BE2C (cell line): ENCODE results near the gene KNOP1.

Experiments used
- DNase-seq: peaks from one replicate; pipeline ENCODE4 v3.0.0-alpha.2; 2020
- H3K27me3 ChIP-seq: fragments of 250-450 bp; sonication (Bioruptor Pico); 2 replicates; pipeline ENCODE4 v1.5.1; 2020; ENCODE audit warnings: mild to moderate bottlenecking
- H3K36me3 ChIP-seq: fragments of 250-450 bp; sonication (Bioruptor Pico); 2 replicates; pipeline ENCODE4 v1.5.1; 2020; ENCODE audit warnings: mild to moderate bottlenecking
- H3K4me1 ChIP-seq: fragments of 250-450 bp; sonication (Bioruptor Pico); 2 replicates; pipeline ENCODE4 v1.5.1; 2020
- H3K4me3 ChIP-seq: 2 replicates; pipeline ENCODE4 v1.5.1; 2011; ENCODE audit warnings: low read depth, low read length
- H3K9me3 ChIP-seq: fragments of 250-450 bp; sonication (Bioruptor Pico); 2 replicates; pipeline ENCODE4 v1.5.1; 2020
- TF ChIP-seq, protein P1 (sequence below): IDR thresholded peaks from 2 replicates; pipeline ENCODE4 v1.5.1; 2012; ENCODE audit warnings: mild to moderate bottlenecking, low read depth, low read length

Gene KNOP1

DNA sequence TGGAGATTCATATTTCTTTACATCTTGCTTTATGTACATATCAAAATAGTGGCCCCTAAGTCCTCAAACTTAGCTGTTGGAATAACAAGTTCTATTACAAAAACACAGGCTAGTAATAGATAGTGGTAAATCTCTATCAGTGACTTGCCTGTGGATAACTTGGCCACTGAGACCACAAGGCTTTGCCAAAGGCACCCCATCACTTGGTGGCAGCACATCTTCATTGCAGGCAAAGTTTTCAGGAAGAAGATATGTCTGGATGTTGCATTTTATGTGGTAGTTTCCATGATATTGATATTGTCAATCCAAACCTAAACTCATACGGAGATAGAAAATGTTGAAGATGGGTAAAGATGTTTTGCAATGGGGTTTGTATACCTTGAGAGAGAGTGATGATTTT, 58.5 kb downstream of the KNOP1 start:
- Histone ChIP-seq H3K9me3 (no peaks in the 10 kb centered on the region), H3K4me3 (no peak overlapping the region), H3K36me3 (no peaks in the 10 kb centered on the region; the same call in 1 of the 2 replicates), H3K27me3 (no peaks in the 10 kb centered on the region), H3K4me1 (no peaks in the 10 kb centered on the region)
- no peak for DNase-seq
- TF ChIP-seq, protein P1, sequence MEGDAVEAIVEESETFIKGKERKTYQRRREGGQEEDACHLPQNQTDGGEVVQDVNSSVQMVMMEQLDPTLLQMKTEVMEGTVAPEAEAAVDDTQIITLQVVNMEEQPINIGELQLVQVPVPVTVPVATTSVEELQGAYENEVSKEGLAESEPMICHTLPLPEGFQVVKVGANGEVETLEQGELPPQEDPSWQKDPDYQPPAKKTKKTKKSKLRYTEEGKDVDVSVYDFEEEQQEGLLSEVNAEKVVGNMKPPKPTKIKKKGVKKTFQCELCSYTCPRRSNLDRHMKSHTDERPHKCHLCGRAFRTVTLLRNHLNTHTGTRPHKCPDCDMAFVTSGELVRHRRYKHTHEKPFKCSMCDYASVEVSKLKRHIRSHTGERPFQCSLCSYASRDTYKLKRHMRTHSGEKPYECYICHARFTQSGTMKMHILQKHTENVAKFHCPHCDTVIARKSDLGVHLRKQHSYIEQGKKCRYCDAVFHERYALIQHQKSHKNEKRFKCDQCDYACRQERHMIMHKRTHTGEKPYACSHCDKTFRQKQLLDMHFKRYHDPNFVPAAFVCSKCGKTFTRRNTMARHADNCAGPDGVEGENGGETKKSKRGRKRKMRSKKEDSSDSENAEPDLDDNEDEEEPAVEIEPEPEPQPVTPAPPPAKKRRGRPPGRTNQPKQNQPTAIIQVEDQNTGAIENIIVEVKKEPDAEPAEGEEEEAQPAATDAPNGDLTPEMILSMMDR: no peak

DNA sequence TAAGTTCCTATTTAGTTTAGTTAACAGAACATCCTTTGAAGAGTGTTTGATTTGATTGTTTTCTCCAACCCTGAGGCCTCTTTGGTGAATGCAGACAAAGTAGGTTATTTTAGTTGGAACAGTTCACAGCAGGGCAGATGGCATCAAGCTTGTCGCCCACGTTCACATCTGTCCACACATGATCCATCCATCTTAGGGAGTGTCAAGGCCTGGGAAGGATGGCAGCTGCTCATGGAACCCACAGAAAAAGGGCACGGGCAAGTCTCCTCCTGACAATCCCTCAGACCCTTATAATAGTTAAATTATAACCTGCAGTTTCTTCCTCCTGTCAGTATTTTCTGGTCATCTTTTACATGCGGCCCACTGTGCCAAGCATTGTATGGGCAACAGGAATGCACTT, 60.2 kb downstream of the KNOP1 start:
- TF ChIP-seq, protein P1: no peak
- Histone ChIP-seq H3K27me3 (no peaks in the 10 kb centered on the region), H3K36me3 (peaks cover 5% of the 10 kb centered on the region)

DNA sequence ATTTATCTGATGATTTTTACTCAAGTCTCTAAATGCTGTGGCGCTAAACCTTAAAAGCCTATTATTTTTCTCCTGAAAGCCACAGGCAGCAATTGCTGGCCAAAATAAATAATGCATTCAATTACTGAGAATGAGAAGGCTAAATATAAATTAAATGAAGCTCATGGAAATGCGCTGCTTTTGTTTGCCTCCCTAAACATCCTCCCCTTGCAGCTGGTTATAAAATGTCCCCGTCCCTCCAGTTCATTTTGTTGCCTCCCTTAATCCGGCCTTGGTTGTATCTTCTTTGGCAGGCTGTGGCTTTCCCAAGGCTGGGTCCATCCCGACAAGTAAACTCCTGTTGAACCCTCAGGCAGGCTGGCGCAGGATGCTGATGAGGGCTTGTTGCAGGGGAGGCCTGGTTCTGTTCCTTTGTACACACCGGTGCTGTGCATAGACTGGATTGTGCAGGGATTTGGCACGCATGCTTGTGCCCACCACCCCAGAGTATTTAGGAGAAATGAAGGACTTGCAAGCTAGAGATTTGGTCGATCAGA, 62.7 kb downstream of the KNOP1 start:
- no peaks in the 10 kb centered on the region for H3K9me3 ChIP-seq
- TF ChIP-seq, protein P1: no peak
- H3K36me3 ChIP-seq: peaks cover 13% of the 10 kb centered on the region
- H3K4me1 ChIP-seq: no peaks in the 10 kb centered on the region; the same call in 1 of the 2 replicates
- H3K27me3 ChIP-seq: no peaks in the 10 kb centered on the region
- H3K4me3 ChIP-seq: no peak overlapping the region
- DNase-seq: no peak

More for the DNA sequence above, 60.2 kb downstream of the KNOP1 start:
- Histone ChIP-seq H3K4me3 (no peak overlapping the region), H3K4me1 (no peaks in the 10 kb centered on the region), H3K9me3 (no peaks in the 10 kb centered on the region)
- DNase-seq: no peak

DNA sequence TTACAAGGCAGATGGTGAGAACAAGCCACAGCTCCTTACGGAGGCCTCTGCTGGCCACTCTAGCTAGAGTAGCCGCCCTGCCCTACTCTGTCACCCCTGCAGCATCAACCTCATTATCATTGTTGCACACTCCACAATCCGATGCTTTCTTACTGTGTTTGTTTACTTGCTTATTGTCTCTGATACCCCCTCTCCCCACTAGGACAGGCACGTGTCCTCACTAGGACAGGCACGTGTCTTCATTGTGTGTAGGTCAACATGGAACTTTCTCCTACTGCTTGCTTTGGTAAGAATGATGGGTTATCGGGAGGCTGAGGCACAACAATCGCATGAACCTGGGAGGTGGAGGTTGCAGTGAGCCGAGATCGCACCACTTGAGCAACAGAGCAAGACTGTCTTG, 63.9 kb downstream of the KNOP1 start:
- Histone ChIP-seq H3K4me1 (peaks cover 3% of the 10 kb centered on the region; the same call in 1 of the 2 replicates), H3K27me3 (no peaks in the 10 kb centered on the region), H3K4me3 (no peak overlapping the region), H3K36me3 (peaks cover 13% of the 10 kb centered on the region), H3K9me3 (no peaks in the 10 kb centered on the region)
- TF ChIP-seq, protein P1: no peak
- no peak for DNase-seq
